HEK293 (cell line): Measurements from ENCODE around the gene STC2.

Experiments used
- CTCF ChIP-seq: fragments of 450-650 bp; formaldehyde crosslinking; IDR thresholded peaks from 2 replicates; pipeline ENCODE4 v1.5.1; 2016; ENCODE audit warnings: missing biosample characterization, missing genetic modification characterization
- HOXD13 ChIP-seq: sonication (generic); formaldehyde crosslinking; IDR thresholded peaks from 2 replicates; pipeline ENCODE4 v1.8.0; 2022; ENCODE audit warnings: missing genetic modification reagents, borderline replicate concordance
- PBX3 ChIP-seq: sonication (generic); formaldehyde crosslinking; IDR thresholded peaks from 2 replicates; pipeline ENCODE4 v1.8.1; 2022; ENCODE audit warnings: mild to moderate bottlenecking, moderate library complexity, missing genetic modification reagents
- RBAK ChIP-seq: fragments of 450-650 bp; formaldehyde crosslinking; IDR thresholded peaks from 2 replicates; pipeline ENCODE4 v1.5.1; 2016; ENCODE audit warnings: missing biosample characterization, missing genetic modification characterization
- REST ChIP-seq: fragments of 450-650 bp; formaldehyde crosslinking; IDR thresholded peaks from 2 replicates; pipeline ENCODE4 v1.5.1; 2016; ENCODE audit warnings: missing biosample characterization, missing genetic modification characterization
- SP3 ChIP-seq: fragments of 450-650 bp; formaldehyde crosslinking; IDR thresholded peaks from 2 replicates; pipeline ENCODE4 v1.5.1; 2016; ENCODE audit warnings: missing biosample characterization, missing genetic modification characterization
- ZBTB11 ChIP-seq: fragments of 450-650 bp; formaldehyde crosslinking; conservative IDR thresholded peaks from 2 replicates; pipeline ENCODE4 v1.5.1; 2016; ENCODE audit warnings: low read depth, missing biosample characterization, missing genetic modification characterization
- ZBTB26 ChIP-seq: fragments of 450-650 bp; formaldehyde crosslinking; optimal IDR thresholded peaks from 2 replicates; pipeline ENCODE3; 2016; ENCODE audit warnings: missing biosample characterization, mild to moderate bottlenecking, missing genetic modification characterization
- ZEB2 ChIP-seq: fragments of 450-650 bp; formaldehyde crosslinking; IDR thresholded peaks from 2 replicates; pipeline ENCODE4 v1.5.1; 2016; ENCODE audit warnings: missing biosample characterization, missing genetic modification characterization
- ZNF132 ChIP-seq: fragments of 450-650 bp; formaldehyde crosslinking; IDR thresholded peaks from 2 replicates; pipeline ENCODE4 v1.5.1; 2017; ENCODE audit warnings: missing biosample characterization, missing genetic modification characterization, borderline replicate concordance
- ZNF274 ChIP-seq, 2 experiments: fragments of 200-500 bp in 1 of 2; fragments of 450-650 bp in 1 of 2; sonication (Bioruptor generic) in 1 of 2; formaldehyde crosslinking in 1 of 2; IDR thresholded peaks; 2 replicates each; pipeline versions ENCODE4 v1.5.1 to v1.6.1; 2014 to 2016; ENCODE audit warnings: borderline replicate concordance in 1 of 2, inconsistent platforms in 1 of 2, low read length in 1 of 2, missing biosample characterization in 1 of 2, missing genetic modification characterization in 1 of 2
- ZNF639 ChIP-seq: fragments of 450-650 bp; formaldehyde crosslinking; IDR thresholded peaks from 2 replicates; pipeline ENCODE4 v1.5.1; 2016; ENCODE audit warnings: missing biosample characterization, missing genetic modification characterization
- ZNF707 ChIP-seq: fragments of 450-650 bp; formaldehyde crosslinking; IDR thresholded peaks from 2 replicates; pipeline ENCODE4 v1.5.1; 2016; ENCODE audit warnings: missing biosample characterization, missing genetic modification characterization

GRCh38 chr5:173311818-173312585 lies 16.2 kb downstream of the STC2 start:
- TF ChIP-seq CTCF (tag by site-specific recombination) (no peak), PBX3 (CRISPR knock-in tag) (no peak), ZNF707 (no peak), SP3 (tag by site-specific recombination) (no peak), ZBTB26 (tag by site-specific recombination) (no peak), ZNF132 (tag by site-specific recombination) (no peak), ZNF639 (no peak), ZBTB11 (tag by site-specific recombination) (no peak), ZEB2 (tag by site-specific recombination) (no peak), ZNF274 (IDR thresholded peaks at IDR 0.05; ENCODE audit: low read length) (no peak), ZNF274 (tag by site-specific recombination; IDR thresholded peaks at IDR 0.05; ENCODE audit: borderline replicate concordance) (no peak), REST (tag by site-specific recombination) (no peak), HOXD13 (CRISPR knock-in tag) (no peak), RBAK (tag by site-specific recombination) (no peak)
